Astrocyte of the spinal cord (primary cell): ENCODE data around the gene LCE1F.

Source experiments
- DNase-seq: peaks from one replicate; pipeline ENCODE4 v3.0.0; 2011; ENCODE audit warnings: low read depth, low spot score
- H3K4me3 ChIP-seq: 2 replicates; pipeline ENCODE4 v1.5.1; 2011; ENCODE audit warnings: low read depth, mild to moderate bottlenecking, low read length, moderate library complexity
- CTCF ChIP-seq: IDR thresholded peaks from 2 replicates; pipeline ENCODE4 v1.5.1; 2012; ENCODE audit warnings: low read depth, mild to moderate bottlenecking, low read length, inconsistent platforms
- in situ Hi-C: cut with HindIII; loops from 2 replicates; pipeline ENCODE4 v1.10.0; 2017; ENCODE audit warnings: low sequenced_read_pairs

Gene LCE1F

GRCh38 chr1:152795686-152796085 is 20.7 kb downstream of the LCE1F start:
- DNase-seq, result no peak
- no peak for TF ChIP-seq CTCF
- in situ Hi-C loops, result no loop called here

GRCh38 chr1:152796421-152796820 is 21.5 kb downstream of the LCE1F start, which contains the start of gene LCE1D:
Gene LCE1D, plus strand, starts transcription at chr1:152796721. Its CDS starts 1,074 bp downstream, at chr1:152797795.
- H3K4me3 ChIP-seq, result no peak within 1 kb of the TSS
- in situ Hi-C loops, result no loop called here
- TF ChIP-seq CTCF, result no peak
- no peak for DNase-seq

More at GRCh38 chr1:152795686-152796085, 20.7 kb downstream of the LCE1F start:
- no peak overlapping the region for H3K4me3 ChIP-seq

GRCh38 chr1:152801333-152801732 is 26.4 kb downstream of the LCE1F start:
- in situ Hi-C loops, result no loop called here
- no peak for TF ChIP-seq CTCF

GRCh38 chr1:152806576-152806975 is 31.6 kb downstream of the LCE1F start, which contains the start of gene LCE1C:
Gene LCE1C, minus strand, starts transcription at chr1:152806651. Its CDS starts 1,173 bp downstream, at chr1:152805478.
- no peak for DNase-seq
- H3K4me3 ChIP-seq, result no peak within 1 kb of the TSS
- in situ Hi-C loops, result no loop called here
- TF ChIP-seq CTCF, result no peak

More at GRCh38 chr1:152801333-152801732, 26.4 kb downstream of the LCE1F start:
- DNase-seq, result no peak
- H3K4me3 ChIP-seq, result no peak overlapping the region

GRCh38 chr1:152811050-152811449 is 36.1 kb downstream of the LCE1F start:
- no peak for DNase-seq
- TF ChIP-seq CTCF, result no peak
- in situ Hi-C loops, result no loop called here
- H3K4me3 ChIP-seq, result no peak overlapping the region

- in situ Hi-C loops, result no loop called here
- no peak for TF ChIP-seq CTCF
- DNase-seq, result no peak
These were observed 36.7 kb downstream of the LCE1F start, which contains the start of gene LCE1B for GRCh38 chr1:152811671-152812070. Gene LCE1B, plus strand, starts transcription at chr1:152811971. Its CDS starts 476 bp downstream, at chr1:152812447.

More at GRCh38 chr1:152811671-152812070, 36.7 kb downstream of the LCE1F start, which contains the start of gene LCE1B:
- no peak within 1 kb of the TSS for H3K4me3 ChIP-seq
